Stimulated activated CD8-positive, alpha-beta memory T cell treated with anti-CD3 and anti-CD28 coated beads, Interleukin-2, amount 100 ng/mL, for 48 hours (primary cell): ENCODE data around the gene FAM117B.

Source experiments
- DNase-seq, 2 donors: peaks; one replicate each; pipeline ENCODE4 v3.0.0-alpha.2; 2020; ENCODE audit warnings: low read depth in 2 of 2

The FAM117B gene

DNA sequence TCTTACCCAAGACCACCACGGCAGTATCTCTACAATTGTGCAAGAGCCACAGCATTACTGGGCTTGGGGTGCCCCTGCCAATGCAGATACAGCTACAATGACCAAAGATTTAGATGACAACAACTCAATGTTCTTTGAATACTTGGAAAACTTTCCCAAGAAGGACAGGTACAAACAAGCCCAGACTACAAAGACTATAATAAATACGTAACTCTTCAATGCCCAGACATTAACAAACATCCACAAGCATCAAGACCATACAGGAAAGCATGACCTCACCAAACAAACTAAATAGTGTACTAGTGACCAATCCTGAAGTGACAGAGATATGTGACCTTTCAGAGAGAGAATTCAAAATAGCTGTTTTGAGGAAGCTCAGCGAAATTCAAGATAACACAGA lies 174.0 kb downstream of the FAM117B start:
- DNase-seq, result no peak

DNA sequence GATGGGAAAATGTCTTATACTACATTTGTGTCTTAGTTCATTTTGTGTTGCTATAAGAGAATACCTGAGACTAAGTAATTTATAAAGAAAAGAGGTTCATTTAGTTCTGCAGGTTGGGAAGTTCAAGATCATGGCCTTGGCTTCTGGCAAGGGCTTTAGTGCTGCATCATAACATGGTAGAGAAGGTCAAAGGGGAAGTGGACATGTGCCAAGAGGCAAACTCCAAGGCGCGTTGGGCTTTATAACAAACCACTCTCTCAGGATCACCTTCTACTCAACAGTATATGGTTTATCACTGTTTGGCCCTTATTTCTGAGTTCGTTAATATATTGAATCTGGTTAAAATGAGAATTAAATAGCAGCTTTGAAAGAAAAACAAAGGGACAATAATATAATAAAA lies 178.6 kb downstream of the FAM117B start:
- DNase-seq, result no peak

DNA sequence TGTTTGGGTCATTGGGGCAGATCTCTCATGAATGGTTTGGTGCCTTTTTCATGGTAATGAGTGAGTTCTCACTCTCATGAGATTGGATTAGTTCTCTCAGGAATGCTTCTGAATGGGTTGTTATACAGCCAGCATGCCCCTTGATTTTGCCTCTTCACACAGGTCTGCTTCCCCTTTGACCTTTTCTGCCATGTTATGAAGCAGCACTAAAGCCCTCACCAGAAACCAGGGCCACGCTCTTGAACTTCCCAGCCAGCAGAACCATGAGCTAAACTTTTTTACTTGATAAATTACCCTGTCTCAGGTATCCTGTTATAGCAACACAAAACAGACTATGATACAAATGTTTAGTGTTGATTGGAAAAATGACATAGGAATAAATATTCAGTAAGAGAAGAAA lies 179.5 kb downstream of the FAM117B start:
- DNase-seq, result no peak

DNA sequence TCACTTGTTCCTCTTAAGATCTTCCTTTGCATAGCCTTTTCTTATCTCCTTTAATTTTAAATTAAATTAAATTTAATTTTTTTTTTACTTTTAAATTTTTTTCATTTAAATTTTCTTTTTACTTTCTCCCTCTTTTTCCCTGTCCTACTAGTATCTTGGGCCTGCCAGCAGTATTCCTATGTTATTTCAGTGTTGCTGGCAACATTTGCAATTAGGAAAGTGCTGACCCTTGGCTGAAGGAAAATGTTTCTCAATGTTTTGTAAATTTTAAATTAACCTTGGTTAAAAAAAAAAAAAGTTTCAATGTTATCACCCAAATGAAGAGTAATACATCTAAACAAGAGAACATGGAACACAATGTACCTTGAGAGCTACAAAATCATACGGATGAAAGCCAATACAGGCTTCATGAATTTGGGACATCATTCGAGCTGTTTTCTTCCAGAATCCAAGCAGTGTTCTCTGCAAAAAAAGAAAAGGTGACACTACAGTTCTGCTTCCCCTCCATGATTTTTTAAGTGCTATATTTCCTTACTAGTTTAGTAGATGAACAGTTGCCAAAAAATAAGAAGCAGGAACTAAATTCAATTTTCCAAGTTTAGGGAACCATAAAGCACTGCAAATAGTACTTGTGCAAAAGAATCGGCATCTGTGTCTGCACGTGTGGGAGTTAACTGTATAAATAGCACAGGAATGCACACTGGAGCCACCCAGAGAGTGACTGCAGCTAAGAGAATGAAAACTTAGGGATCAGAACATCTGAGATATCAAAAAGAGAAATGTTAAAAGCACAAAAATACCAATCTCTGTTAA lies 181.0 kb downstream of the FAM117B start:
- DNase-seq, result no peak

DNA sequence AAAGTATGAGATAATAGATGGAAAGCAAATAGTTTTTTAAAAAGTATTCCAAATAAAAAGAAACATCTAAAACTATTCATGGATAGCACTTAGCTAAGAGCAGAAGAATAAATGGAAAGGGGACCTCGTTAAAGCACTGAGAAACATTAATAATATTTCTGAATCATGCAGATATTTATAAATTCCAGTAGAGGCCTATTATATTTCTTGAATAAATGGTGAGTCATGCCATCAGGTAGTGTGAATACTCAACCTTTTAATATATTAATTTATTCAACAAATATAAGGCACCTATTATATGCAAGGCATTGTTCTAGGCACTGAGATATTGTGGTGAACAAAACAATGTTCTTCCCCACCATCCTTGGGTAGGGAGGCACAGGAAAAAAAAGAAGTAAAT lies 183.0 kb downstream of the FAM117B start:
- DNase-seq, result no peak

DNA sequence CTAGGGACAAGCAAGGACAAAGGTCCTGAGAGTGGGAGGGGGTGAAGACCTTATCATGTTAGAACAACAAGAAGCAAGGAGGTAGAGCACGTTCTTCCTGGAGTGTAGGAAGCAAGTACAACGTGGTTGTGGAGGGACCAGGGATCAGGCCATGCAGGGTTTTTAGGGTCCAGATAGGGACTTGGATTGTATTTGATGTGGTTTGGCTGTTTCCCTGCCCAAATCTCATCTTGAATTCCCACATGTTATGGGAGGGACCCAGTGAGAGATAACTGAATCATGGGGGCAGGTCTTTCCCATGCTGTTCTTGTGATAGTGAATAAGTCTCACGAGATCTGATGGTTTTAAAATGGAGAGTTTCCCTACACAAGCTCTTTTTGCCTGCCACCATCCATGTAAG lies 183.6 kb downstream of the FAM117B start:
- no peak for DNase-seq
